SH-SY5Y (cell line): ENCODE data around the gene ZC3H6.

ENCODE experiments used
- GATA2 ChIP-seq: IDR thresholded peaks from 2 replicates; pipeline ENCODE4 v1.6.1; 2011; ENCODE audit warnings: mild to moderate bottlenecking, low read depth, low read length
- GATA3 ChIP-seq: IDR thresholded peaks from 2 replicates; pipeline ENCODE4 v1.6.1; 2011; ENCODE audit warnings: low read depth, mild to moderate bottlenecking, low read length, moderate library complexity

Gene ZC3H6

DNA sequence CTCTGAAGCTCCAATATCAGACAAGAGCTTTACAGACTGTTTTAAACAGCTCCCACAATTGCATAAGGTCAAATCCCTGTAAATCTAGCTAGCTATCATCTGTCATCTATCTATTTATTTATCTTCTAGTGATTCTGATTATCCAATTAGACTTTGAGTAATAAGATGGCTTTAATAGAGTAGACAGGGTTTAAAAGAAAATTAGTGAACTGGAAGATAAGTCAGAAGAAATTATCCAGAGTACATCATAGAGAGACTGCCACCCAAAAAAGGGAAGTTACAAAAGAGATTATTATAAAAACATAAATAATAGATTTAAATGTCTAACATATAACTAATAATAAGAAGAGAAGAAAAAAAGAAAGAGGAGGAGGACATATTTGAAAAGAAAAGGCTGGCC, 12.5 kb upstream of the ZC3H6 start:
- no peak for TF ChIP-seq GATA2
- no peak for TF ChIP-seq GATA3

DNA sequence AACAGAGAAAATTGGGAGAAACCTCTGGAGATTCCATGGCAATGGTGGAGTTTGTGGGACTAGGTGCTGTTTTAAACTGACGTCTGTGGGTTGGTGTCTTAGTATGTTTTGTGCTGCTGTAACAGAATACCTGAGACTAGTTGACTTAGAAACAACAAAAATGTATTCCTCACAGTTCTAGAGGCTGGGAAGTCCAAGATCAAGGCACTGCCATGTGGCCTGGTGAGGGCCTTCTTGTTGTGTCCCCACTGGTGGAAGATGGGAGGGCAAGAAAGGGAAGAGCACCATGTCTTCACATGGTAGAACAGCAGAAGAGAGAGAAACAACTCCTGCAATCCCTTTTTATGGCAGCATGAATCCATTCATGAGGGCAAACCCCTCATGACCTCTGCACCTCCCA, 6.8 kb upstream of the ZC3H6 start:
- no peak for TF ChIP-seq GATA3
- no peak for TF ChIP-seq GATA2

- TF ChIP-seq GATA3 (no peak), GATA2 (no peak)
Measured at GRCh38 chr2:112272669-112273068, 2.7 kb upstream of the ZC3H6 start.

GRCh38 chr2:112273349-112273748, 2.0 kb upstream of the ZC3H6 start:
- TF ChIP-seq GATA2 (no peak), GATA3 (no peak)

GRCh38 chr2:112275887-112276773, 733 bp downstream of the ZC3H6 start:
- TF ChIP-seq GATA2 (no peak), GATA3 (no peak)

DNA sequence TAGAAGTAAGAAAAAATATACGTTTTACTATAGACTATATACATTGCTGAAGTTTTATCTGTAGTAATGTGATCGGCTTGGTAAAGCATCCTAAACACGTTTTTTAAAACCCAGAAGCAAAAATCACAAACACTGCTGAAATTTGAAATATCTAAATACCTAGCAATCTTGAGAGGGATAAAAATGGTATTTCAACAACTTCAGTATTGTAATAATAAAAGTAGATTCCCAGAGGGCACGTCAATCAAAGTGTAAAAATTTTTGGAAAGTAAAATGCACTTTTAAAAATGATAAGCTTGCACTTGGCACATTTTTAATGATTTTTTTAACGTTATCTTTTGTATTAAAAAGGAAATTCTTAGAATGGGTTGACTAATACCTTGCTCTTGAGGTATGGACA, 1.6 kb downstream of the ZC3H6 start:
- TF ChIP-seq GATA3 (no peak), GATA2 (no peak)

- TF ChIP-seq GATA3, result no peak
- no peak for TF ChIP-seq GATA2
Measured at GRCh38 chr2:112277596-112278220, 2.3 kb downstream of the ZC3H6 start.

DNA sequence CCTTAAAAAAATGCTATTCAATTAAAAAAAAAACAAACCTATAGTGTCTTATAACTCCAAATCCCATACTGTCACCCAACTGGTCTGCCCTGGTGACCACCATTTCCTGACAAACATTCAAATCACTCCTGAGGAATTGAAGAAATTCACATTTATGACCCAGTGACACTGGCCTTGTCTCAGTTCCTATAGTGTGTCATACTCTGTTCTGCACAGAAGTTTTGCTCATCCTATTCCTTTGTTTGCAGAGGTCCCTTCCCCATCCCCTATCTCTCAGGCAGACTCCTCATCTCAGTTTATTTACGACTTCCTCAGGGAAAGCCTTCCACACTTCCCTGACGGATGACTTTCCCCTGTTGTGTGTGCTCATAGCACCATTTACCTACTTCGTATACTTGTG, 14.7 kb downstream of the ZC3H6 start:
- TF ChIP-seq GATA3 (no peak), GATA2 (no peak)

DNA sequence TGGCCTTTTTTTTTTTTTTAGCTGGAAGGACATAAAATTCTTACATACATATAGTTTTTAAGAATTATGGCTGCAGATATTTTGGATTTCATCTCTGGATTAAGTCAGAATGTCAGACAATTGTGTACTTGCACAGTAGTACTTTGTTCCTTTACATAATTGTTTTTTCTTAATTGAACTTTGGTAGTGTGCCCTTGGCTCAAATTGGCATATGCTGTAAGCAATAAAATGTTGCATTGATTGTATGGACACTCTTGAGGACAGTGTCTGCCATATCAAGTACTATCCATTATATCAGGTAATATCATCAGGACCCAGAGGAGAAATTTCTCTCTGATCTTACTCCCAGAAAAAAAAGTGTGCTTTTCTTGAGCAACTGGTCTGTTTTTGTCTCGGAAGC, 15.3 kb downstream of the ZC3H6 start:
- TF ChIP-seq GATA2 (no peak), GATA3 (no peak)

DNA sequence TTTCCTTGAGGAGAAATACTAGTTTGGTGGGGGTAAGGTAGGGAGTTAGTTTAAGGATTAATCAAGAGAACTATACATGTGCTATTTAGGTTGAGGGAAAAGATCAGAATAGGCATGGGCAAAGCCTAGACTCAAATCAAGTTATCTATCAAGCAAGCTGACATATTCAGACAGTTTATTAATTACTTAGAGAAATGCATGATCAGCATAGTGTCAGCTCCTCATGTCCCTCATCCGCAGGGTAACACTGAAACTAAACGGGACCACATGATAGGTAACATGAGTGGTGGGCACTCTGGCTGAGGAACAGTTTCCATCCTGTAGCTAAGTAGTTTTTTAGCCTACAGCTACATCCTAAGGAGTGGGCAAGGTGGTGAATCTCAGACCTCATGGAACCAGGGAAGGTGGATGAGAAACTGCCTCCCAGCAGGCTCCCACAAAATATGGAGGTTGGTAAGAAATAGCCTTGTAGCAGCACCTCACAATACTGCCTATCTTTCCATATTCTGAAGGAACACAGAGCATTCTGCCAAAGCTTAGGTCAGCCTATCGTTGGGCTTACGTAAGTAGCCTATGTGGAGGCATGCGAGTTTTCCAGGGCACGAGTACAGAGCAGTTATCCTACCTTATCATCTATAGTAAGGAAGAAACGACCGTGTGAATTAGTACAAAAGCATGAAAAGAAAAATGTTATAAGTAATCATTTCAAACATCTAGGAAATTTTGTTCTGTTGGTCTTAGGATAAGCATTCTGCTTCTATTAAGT, 18.4 kb downstream of the ZC3H6 start:
- TF ChIP-seq GATA3 (no peak), GATA2 (no peak)

DNA sequence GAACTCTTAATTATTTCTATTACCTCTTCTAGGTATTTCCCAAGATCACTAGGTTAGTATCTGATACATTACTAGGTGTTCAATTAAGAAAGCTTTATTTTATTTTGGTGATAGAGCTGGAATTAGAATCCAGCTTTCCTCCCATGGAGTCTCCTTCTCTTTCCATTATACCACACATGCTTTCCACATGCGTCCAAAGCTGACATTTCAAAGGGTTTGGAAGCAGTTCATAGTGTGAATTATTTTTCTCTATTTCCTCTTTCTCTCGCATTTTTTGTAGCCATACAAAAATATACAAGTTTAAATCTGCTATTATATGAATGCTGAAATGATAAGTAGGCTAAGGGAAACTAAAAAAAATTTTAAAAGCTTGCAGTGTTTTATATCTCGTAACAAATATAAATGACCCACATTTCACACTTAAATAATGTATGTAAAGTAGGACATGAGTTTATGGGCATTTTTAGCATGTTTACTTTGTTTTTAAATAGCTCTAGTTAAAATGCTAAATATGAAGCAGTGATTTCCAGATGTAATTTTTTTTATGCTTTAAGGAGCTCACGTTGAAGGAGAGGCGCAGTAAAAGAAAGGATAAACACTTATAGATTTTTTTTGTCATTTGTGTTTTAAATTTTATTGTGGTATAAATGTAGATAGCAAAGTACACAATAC, 20.1 kb downstream of the ZC3H6 start:
- no peak for TF ChIP-seq GATA2

GRCh38 chr2:112296407-112296806, 21.0 kb downstream of the ZC3H6 start:
- no peak for TF ChIP-seq GATA3

GRCh38 chr2:112301171-112301584, 25.8 kb downstream of the ZC3H6 start:
- TF ChIP-seq GATA3 (no peak), GATA2 (no peak)

DNA sequence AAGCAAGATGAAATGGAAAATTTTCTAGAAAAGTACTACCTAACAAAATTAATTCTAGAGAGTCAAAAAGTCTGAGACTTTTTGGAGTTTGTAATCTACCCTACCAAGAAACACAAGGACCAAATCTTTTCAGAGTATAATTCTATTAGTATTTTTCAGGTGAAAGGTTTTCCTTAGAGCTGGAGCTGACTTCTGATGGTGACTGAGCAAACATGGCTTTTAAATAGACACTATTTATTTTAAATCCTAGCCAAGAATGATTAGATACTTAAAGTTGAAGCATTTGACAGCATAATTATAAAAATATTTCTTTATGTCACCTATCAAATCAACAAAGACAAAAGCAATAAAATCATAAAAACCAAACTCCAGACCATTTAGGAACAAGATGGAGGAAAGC, 26.6 kb downstream of the ZC3H6 start:
- TF ChIP-seq GATA3 (no peak), GATA2 (no peak)
